Caki2 (cell line): ENCODE data around the gene FBF1. TPM values are rescaled to one million over a fixed set of nuclear protein-coding genes. Genes with fewer than 3 reads are reported as not detected.

Experiments
- DNase-seq: peaks from one replicate; pipeline ENCODE4 v3.0.0-alpha.2; 2015; ENCODE audit warnings: low read depth
- in situ Hi-C: cut with HindIII; loops from 2 replicates; pipeline ENCODE4 v1.10.0; 2016; ENCODE audit warnings: low sequenced_read_pairs, low pct_unique_long_range_greater_than_20kb, mixed read lengths
- total RNA-seq: library from RNA; depleted of rRNA; stranded (reverse); fragments of >200 nt; shearing (Covaris generic); gene quantifications from 2 replicates; pipeline ENCODE4 v1.2.3, GENCODE V29; 2014; ENCODE audit warnings: low replicate concordance

The FBF1 gene
- total RNA-seq, 1 experiment from 2014 or later, result 19.6 TPM

- in situ Hi-C loops, result no loop called here
Observed at GRCh38 chr17:75922173-75922961, 18.5 kb downstream of the FBF1 start.

GRCh38 chr17:75921596-75921995 is 19.2 kb downstream of the FBF1 start:
- no peak for DNase-seq
- in situ Hi-C loops, result no loop called here

More at GRCh38 chr17:75922173-75922961, 18.5 kb downstream of the FBF1 start:
- no peak for DNase-seq

GRCh38 chr17:75920045-75920560 is 20.7 kb downstream of the FBF1 start:
- in situ Hi-C loops, result no loop called here
- no peak for DNase-seq

GRCh38 chr17:75919611-75920010 is 21.2 kb downstream of the FBF1 start:
- in situ Hi-C loops, result no loop called here
- no peak for DNase-seq

- in situ Hi-C loops, result no loop called here
- no peak for DNase-seq
Observed at GRCh38 chr17:75917917-75918445, 22.9 kb downstream of the FBF1 start.

GRCh38 chr17:75917141-75917916 is 23.5 kb downstream of the FBF1 start:
- in situ Hi-C loops, result no loop called here
- no peak for DNase-seq

GRCh38 chr17:75915268-75915667 is 25.6 kb downstream of the FBF1 start:
- in situ Hi-C loops, result no loop called here
- DNase-seq, result no peak

GRCh38 chr17:75914643-75915267 is 26.1 kb downstream of the FBF1 start:
- in situ Hi-C loops, result no loop called here
- no peak for DNase-seq

- in situ Hi-C loops, result no loop called here
- DNase-seq, result no peak
Observed at GRCh38 chr17:75913537-75914210, 27.2 kb downstream of the FBF1 start.

GRCh38 chr17:75910699-75911098 is 30.1 kb downstream of the FBF1 start:
- no peak for DNase-seq
- in situ Hi-C loops, result no loop called here

- DNase-seq, result no peak
- in situ Hi-C loops, result no loop called here
Observed at GRCh38 chr17:75909812-75910274, 31.0 kb downstream of the FBF1 start.

- DNase-seq, result no peak
- in situ Hi-C loops, result no loop called here
Observed at GRCh38 chr17:75909051-75909811, 31.6 kb downstream of the FBF1 start.

GRCh38 chr17:75908201-75908600 is 32.6 kb downstream of the FBF1 start:
- in situ Hi-C loops, result no loop called here
- DNase-seq, result peak; percentile 39

- in situ Hi-C loops, result no loop called here
- no peak for DNase-seq
Observed at GRCh38 chr17:75906143-75906884, 34.5 kb downstream of the FBF1 start.

- DNase-seq, result peak; percentile 98
- in situ Hi-C loops, result no loop called here
Observed at GRCh38 chr17:75904749-75905521, 35.9 kb downstream of the FBF1 start, which contains the start of gene MRPL38. Gene MRPL38, minus strand, starts transcription at chr17:75904884. Its CDS starts 9 bp downstream, at chr17:75904875.

- in situ Hi-C loops, result no loop called here
- peak; percentile 76 for DNase-seq
Observed at GRCh38 chr17:75902406-75902805, 38.4 kb downstream of the FBF1 start.
